Lung microvascular endothelial cell (primary cell): ENCODE measurements around the gene SMYD4. TPM values are rescaled to one million over a fixed set of nuclear protein-coding genes. Genes with fewer than 3 reads are reported as not detected.
"Not testable (repeated sequence)": the region's sequence is repeated elsewhere in the genome, so short reads cannot be mapped to it uniquely, and the experiment has no call there.

ENCODE experiments used
- DNase-seq, 2 donors: peaks; one replicate each; pipeline versions ENCODE4 v3.0.0 to v3.0.0-alpha.2; 2010; ENCODE audit warnings: low read depth in 2 of 2
- total RNA-seq: library from RNA; depleted of rRNA; stranded (reverse); fragments of >200 nt; gene quantifications from 2 replicates; pipeline ENCODE4 v1.2.1, GENCODE V29; 2014

SMYD4 gene, protein sequence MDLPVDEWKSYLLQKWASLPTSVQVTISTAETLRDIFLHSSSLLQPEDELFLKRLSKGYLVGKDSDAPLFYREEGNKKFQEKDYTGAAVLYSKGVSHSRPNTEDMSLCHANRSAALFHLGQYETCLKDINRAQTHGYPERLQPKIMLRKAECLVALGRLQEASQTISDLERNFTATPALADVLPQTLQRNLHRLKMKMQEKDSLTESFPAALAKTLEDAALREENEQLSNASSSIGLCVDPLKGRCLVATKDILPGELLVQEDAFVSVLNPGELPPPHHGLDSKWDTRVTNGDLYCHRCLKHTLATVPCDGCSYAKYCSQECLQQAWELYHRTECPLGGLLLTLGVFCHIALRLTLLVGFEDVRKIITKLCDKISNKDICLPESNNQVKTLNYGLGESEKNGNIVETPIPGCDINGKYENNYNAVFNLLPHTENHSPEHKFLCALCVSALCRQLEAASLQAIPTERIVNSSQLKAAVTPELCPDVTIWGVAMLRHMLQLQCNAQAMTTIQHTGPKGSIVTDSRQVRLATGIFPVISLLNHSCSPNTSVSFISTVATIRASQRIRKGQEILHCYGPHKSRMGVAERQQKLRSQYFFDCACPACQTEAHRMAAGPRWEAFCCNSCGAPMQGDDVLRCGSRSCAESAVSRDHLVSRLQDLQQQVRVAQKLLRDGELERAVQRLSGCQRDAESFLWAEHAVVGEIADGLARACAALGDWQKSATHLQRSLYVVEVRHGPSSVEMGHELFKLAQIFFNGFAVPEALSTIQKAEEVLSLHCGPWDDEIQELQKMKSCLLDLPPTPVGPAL
- 5.7 and 9.5 TPM in 2 replicates for total RNA-seq

DNA sequence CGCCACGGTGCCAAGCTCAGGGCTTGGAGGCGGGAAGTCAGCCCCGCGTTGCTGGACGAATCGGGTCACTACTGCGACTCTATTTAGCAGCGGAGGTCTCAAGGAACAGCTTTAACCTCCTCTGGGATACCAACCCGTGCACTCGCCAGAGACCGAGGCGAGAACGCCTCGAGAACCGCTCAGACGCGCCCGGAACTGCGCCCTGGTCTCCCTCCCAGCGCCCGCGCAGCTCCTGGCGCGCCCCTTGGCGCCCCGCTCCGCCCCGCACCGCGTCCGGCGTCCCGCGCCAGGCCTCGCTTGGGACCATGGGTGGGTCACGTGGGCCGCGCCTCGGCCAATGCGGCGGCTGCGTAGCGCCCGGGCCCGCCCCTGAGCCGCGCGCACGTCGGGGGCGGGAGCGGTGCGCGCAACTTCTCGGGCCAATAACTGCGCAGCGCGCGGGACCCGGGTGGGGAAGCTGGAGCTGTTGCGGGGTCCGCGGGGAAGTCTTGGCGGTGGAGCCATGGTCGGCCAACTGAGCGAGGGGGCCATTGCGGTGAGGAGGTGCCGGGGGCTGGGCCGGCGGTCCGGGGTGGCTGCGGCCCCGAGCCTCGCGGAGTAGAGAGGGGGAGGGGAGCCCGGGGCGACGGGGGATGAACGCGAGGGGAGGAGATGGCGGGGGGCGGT, at the start of gene SMYD4, which contains the start of gene RPA1:
Gene SMYD4, minus strand, starts transcription at position 311 of the 666 bp plus-strand sequence. CDS start 1,908 bp downstream, outside the sequence.
Gene RPA1, plus strand, starts transcription at position 414 of the 666 bp plus-strand sequence. Its CDS starts 89 bp downstream, at position 503.
- DNase-seq, result peak; percentile 92 to 93

DNA sequence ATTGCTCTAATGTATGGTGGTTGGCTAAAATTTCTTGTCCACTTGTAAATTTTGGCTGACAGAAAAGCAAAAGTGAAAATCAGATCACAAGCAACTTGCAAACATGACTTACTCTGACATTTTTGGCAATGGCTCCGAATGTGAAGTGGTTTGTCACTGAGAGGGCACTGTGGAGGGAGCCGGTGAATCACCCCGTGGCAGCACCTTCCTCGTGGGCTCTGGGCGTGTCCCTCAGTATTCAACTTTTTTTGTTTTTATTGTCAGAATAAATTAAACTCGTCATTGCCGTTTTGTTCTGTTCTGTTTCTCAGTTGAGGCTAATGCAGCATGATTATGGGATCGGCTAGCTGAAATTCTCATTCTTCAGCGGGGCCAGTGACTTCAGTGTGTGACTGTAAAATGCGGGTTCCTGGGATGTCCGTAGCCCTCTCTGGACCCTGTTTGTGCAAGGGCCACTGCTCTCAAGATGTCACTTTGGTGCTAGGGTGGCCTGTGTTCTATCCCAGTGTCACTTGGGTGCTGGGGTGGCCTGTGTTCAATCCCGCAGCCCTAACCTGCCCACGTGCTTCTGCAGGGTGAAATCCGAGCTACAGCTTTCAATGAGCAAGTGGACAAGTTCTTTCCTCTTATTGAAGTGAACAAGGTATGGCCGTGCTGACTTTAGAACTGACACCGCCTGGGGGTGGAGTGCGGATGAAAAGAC, 48.9 kb upstream of the SMYD4 start:
- DNase-seq, result peak in 1 of 2 donors; percentile 56

DNA sequence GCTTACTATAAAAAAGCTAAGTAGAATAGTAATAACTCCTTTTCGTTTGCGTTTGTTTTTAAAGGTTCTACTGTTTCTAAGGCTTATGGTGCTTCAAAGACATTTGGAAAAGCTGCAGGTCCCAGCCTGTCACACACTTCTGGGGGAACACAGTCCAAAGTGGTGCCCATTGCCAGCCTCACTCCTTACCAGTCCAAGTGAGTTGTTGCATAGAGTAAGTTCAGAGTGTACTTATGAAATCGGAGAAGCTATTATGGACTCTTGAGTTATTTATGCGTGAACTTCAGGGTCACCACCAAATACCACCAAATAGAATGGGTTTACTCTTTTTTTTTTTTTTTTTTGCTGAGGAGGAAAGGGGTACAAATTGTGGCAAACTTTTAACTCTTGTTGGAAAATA, 45.9 kb upstream of the SMYD4 start:
- no peak for DNase-seq

DNA sequence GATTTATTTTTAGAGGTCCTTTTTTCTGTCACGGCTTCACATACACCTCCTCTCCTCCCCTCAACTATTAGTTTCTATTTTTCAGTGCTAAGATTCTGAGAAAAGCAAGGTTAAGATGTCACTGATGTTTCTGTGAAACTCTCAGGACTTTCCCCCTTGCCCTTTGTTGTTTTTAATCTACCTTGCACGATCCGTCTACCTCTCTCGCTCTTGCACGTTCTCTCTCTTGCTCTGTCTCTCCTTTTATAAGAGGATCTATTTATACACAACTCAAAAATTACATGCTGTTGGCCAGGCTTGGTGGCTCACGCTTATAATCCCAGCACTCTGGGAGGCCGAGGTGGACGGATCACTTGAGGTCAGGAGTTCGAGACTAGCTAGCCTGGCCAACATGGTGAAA, 43.7 kb upstream of the SMYD4 start:
- DNase-seq, result no peak

DNA sequence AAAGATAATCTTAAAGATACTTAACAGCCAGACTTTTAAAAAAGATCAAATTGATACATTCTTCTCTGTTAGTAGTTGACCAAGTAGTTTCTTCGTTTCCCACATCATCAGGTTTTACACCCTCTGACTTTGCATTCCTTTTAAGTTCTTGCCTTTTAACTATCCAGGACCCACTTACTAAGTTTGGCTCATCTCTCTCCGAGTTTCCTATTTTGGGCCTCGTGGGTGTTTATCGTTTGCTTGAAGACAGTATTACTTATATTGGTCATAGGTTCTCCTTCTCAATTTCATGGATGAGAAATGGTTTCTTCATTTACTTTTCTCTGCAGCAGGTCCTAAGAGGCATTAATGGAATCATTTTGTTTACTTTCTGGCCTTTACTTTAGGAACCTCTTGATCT, 43.3 kb upstream of the SMYD4 start:
- DNase-seq, result no peak

DNA sequence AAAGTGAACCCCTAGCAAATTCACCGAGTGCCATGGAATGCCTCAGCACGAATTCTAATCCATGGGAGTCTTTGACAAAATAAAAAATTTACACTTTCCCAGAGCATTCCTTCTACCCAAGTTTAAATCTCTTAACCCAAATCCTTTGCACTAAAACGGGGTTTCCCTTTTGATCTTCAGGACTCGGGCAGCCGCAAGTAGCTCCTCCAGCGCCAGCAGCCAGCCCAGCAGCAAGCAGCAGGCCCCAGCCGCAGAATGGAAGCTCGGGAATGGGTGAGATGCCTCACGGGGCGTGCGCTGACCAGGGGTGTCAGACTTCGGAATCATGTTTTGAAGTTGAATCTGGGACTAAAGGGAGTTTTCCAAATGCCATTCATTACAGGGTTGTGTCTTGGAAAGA, 42.6 kb upstream of the SMYD4 start:
- DNase-seq, result no peak

DNA sequence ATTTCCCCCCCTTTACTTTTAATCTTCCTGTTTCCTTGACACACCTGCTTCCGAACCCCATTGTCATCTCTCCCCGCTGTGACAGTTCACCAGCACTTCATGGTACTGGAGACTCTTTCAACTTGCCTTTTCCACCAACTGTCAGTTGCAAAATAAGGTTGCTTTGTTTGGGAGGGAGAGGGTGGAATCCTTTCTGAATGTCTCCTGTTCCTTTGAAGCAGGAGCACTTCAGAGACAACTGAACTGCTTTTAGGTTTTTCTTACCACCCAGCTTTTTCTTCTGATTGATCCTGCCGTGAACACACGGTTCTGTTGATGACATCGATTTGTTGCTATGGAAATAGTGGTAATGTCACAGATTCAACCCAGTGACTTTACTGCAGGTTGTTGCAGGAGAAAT, 42.1 kb upstream of the SMYD4 start:
- no peak for DNase-seq

DNA sequence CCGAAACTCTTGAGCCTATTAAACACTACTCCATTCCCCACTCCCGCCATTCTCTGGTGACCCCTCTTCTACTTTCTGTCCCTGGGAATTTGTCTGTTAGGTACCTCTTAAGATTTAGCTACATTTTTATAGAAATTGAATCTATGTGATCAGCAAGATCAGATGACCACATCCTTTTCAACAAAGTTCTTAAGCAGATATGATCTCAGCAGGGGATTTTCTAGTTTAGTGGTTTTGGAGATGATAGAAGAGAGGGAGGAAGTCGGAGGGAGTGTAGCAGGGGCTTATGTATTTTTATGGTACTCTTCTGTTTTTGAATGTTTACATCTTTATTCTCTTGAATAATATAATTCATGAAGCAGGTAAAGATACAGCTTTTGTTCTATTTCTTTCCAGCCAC, 40.9 kb upstream of the SMYD4 start:
- DNase-seq, result no peak

DNA sequence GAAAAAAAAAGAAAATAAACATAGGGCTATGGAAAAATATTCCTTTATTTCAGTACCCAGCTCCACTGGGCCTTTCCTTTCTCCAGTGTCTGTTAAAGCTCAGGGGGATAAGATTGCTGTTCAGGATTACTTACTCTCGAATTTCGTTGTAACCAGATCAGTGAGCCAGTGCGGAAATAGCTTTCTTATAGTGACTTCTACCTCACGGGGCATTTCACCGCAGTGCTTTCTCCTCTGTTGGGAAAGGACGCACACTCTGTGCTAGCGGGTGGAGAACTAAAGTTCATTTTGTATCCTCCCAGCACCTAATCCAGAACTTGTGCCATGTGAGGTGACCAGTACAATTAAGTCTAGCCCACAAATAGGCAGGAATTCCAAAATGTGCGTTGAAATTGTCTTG, 38.4 kb upstream of the SMYD4 start:
- DNase-seq, result no peak

DNA sequence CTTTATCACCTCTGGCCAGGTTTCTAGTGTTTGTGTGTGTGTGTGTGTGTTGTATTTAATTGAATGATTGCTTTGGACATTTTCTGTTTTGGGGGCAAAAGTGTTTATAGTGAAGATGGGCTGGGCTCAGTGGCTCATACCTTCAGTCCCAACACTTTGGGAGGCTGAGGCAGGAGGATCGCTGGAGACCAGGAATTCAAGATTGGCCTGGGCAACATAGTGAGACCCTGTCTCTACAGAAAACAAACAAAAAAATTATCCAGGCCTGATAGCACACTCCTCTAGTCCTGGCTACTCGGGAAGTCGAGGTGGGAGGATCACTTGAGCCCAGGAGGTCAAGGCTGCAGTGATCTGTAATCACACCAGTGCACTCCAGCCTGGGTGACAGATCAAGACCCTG, 37.6 kb upstream of the SMYD4 start:
- DNase-seq, result no peak

DNA sequence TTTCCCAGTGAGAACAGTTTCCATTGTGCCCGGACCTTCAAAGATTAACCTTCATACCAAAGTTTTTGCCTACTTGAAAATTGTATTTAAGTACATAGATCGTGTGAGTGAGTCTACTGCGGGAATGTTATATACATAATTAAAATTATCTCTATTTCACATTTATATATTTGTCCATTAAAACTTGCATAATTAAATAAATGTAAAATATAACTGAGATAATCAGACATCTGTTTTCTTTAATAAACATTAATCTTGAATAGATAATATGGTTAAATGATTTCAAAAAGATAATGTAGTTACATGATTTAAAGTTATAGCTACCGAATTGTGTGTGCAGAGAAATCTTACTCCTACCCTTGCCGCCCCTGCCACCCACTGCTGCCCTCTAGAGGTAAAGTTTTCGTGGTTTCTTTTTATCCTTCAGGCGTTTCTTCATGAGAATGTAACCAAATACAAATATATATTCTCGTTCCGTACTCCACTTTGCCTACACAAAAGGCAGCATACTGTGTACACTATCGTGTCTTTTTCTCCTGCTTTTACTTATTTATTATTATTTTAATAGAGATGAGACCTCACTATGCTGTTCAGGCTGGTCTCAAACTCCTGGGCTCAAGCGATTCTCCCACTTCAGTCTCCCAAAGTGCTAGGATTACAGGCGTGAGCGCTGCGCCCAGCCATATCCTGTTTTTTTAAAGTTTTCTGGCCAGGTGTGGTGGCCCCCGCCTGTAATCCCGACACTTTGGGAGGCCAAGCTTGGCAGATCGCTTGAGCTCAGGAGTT, 35.7 kb upstream of the SMYD4 start:
- peak; percentile 35 to 52 for DNase-seq

DNA sequence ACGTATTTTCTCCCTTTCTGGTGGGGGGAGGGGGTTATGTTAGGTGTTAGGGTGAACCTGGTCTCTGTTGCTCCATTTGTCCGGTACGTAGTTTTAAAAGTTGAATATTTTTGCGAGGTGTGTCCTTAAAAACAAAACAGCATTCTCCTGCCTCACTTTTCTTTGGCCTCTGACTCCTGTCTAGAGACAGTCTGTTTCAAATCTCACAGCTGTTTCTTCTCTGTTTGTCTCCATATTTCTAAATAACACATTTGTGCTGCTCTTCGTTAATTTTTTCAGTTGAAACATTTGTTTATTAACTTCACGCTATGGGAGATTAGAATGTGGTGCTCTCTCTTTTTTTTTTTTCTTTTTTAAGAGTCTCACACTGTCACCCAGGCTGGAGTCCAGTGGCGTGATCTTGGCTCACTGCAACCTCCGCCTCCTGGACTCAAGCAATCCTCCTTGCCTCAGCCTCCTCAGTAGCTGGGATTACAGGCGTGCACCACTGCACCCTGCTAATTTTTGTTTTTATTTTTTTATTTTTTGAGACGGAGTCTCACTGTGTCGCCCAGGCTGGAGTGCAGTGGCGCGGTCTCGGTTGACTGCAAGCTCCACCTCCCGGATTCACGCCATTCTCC, 31.8 kb upstream of the SMYD4 start:
- DNase-seq, result no peak

DNA sequence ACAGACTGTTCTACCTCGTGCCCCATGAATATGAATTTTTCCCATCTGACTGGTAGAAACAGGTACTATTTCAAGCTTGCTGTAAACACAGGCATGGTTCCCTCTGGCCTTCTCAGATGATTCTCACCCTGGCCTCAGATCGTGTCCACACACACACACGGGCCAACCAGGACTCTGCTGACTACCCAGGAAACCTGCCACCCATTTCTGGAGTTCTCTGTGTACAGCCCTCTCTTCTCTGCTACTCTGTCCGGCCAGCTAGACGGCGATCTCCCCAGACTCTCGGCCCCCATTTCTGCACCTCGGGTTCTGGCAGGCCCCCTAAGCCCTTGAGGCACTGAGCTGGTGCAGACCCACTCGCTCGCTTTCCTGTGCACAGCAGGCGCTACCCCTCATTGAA, 31.3 kb upstream of the SMYD4 start:
- no peak for DNase-seq

DNA sequence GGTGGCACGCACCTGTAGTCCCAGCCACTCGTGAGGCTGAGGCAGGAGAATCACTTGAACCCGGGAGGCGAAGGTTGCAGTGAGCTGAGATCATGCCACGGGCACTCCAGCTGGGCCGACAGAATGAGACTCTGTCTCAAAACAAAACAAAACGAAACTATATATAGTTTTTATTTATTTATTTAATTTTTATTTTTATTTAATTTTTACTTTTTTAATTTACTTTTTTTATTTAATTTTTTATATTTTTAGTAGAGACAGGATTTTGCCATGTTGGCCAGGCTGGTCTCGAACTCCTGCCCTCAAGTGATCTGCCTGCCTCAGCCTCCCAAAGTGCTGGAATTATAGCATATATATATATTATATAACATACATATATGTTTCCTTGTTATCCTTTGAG, 26.8 kb upstream of the SMYD4 start:
- DNase-seq, result not testable (repeated sequence)

DNA sequence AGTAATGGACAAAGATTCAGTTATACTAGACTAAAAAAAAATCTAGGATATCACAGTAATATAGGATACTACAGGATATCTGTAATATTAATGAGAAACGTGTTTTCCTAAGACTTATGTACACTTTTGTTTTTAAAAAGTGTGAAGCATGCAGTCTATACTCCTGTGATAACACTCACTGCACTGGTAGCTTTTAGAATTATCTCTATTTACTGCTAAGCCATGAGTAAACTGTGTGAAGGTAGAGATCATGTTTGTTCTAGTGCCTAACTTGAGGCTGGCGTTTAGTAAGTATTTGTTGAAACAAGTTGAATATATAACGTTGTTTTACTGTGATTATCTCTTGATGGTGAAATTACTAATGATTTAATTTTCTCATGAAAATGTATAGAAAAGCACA, 24.0 kb upstream of the SMYD4 start:
- DNase-seq, result no peak

DNA sequence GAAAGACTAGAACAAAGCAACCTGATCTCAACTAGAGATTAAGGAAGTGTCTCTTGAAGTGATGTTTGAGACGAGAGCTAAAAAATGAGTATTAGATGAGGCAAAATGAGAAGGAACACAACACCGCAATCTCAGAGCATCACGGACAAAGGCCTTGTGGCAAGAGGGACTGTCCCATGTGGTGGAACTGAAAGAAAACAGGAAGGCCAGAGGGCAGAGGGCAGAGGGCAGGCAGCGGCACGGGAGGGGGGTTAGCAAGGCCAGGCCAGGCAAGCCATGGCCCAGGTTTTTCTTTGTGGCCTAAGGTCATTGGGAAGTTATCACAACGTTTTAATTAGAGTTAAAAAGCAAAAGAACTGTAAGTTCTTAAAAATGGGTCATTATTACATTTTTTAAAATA, 22.6 kb upstream of the SMYD4 start:
- no peak for DNase-seq

DNA sequence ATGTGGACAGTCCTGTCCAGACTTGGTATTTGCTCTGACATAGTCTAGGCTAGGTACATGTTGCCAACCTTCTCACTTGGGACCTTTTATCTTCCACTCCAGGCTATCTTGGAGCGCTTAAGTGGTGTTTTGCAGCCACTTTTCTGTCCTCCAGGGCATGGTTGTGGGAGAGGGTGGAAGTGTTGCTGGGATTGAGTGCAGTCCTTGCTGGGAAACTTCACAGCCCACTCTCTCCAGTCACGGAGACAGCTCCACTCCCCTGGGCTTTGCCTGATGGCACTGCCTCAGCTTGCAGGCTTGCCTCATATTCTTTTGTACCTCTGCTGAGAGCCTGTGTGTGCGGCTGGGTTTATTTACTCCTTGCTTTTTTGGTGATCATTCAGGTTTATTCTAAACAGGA, 17.5 kb upstream of the SMYD4 start:
- no peak for DNase-seq

DNA sequence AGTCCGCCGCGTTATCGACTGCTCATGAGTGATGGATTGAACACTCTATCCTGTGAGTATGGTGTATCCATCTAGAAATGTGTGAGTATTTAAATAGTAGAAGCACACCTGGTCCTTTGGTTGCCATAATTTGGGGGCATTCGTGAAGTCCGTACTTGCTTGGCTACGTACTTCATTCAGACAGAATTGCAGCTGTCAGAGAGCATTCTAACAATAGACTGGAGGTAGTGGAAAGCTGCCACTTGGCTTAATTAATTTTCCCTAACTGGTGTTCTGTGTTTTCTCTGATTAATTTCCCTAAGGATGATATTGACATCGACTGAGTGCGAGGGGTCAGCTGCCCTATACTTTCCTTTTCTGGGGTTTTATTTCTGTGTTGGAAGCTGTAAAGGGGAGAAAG, 14.2 kb upstream of the SMYD4 start:
- DNase-seq, result no peak

DNA sequence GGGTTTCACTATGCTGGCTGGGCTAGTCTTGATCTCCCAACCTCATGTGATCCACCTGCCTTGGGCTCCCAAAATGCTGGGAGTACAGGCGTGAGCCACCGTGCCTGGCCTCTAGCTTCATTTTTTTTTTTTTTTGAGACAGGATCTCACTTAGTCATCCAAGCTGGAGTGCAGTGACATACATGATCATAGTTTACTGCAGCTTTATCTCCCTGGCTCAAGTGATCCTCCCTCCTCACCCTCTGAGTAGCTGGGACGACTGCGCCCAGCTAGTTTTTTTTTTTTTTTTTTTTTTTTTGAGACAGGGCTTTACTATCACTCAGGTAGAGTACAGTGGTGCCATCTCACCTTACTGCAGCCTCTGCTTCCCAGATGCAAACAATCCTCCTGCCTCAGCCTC, 9.8 kb upstream of the SMYD4 start:
- DNase-seq, result no peak
